Keratinocyte (primary cell): Measurements from ENCODE around the gene FBXW7.

Experiments
- CTCF ChIP-seq, 3 experiments: IDR thresholded peaks in 1 of 3; conservative IDR thresholded peaks in 1 of 3; optimal IDR thresholded peaks in 1 of 3; 2 replicates in 2 of 3; 3 replicates in 1 of 3; pipeline versions ENCODE3 to v1.5.1; 2011; ENCODE audit warnings: low read length in 3 of 3, mild to moderate bottlenecking in 3 of 3, moderate library complexity in 2 of 3, control low read depth in 1 of 3, inconsistent platforms in 1 of 3; ENCODE audit not compliant: insufficient read depth in 2 of 3; ENCODE audit errors: extremely low read depth in 1 of 3
- EZH2 ChIP-seq: IDR thresholded peaks from one replicate; pipeline ENCODE4 v1.6.1; 2012; ENCODE audit warnings: inconsistent platforms, mild to moderate bottlenecking, low read length, moderate library complexity

DNA sequence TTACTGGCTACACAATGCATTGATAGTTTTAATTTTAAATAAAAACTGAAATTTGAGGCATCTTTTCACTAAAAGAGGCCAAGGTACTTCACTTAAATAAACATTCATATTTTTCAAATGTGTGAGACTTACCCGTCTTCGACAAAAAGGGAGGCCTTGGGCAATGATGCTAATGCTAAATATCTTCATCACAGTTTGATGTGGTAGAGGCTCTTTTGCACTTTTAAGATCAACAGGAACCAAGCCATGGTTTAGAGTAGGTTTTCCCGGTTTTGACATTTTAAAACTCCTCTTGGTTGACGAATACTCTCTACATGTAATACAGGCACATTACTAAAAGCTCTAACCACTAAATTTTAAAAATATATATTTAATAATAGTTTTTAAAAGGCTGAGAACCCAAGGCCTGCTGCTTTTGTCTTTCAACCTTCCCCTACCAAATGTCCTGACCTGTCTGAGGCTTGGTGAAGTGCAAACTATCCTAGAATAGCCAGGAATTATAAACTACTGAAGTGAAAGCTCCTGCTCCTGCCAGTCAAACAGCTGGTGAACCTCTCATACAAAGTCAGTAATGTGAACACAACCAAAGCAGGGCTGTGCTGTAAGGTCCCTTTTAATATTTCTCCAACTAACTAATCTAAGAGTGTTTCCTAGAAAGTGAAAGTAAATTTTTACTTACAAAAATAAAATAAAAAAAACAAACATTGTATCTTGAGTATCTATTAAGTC lies 153.7 kb downstream of the FBXW7 start:
- TF ChIP-seq CTCF (optimal IDR thresholded peaks at IDR 0.05 in 1 of 3, IDR thresholded peaks at IDR 0.05 in 1 of 3, conservative IDR thresholded peaks at IDR 0.05 in 1 of 3; ENCODE audit: extremely low read depth in 1 of 3, insufficient read depth in 2 of 3, low read length in 3 of 3) (no peak), EZH2 (no peak)
